ENCODE data around the gene TMEM107. TPM values are rescaled to one million over a fixed set of nuclear protein-coding genes. Genes with fewer than 3 reads are reported as not detected.
"Not testable (repeated sequence)": the region's sequence is repeated elsewhere in the genome, so short reads cannot be mapped to it uniquely, and the experiment has no call there.

Gene TMEM107
- total RNA-seq, 1 donor from 2014 or later: 14.7 TPM

GRCh38 chr17:8173056-8173870, 2.9 kb downstream of the TMEM107 start:
- no peaks in the 10 kb centered on the region for H3K27me3 ChIP-seq (ENCODE audit: control insufficient read depth, insufficient read depth, low read length)
- peak; percentile 94 for DNase-seq (ENCODE audit: low read depth)
- H3K36me3 ChIP-seq (ENCODE audit: control insufficient read depth, insufficient read depth, low read length): no peaks in the 10 kb centered on the region
- H3K4me3 ChIP-seq (ENCODE audit: low read depth, low read length): peak overlapping the region; percentile 44
- no peak for TF ChIP-seq CTCF (IDR thresholded peaks at IDR 0.05; ENCODE audit: insufficient read depth, low read length, poor library complexity, severe bottlenecking)

DNA sequence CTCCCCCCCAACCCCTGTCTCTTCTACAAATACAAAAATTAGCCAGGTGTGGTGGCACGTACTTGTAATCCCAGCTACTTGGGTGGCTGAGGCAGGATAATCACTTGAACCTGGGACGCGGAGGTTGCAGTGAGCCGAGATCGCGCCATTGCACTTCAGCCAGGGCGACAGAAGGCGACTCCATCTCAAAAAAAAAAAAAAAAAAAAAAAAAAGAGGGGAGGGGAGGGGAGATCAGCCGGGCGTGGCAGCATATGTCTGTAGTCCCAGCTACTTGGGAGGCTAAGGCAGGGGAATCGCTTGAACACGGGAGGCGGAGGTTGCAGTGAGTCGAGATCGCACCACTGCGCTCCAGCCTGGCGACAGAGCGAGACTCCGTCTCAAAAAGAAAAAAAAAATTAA, 6.0 kb downstream of the TMEM107 start:
- not testable (repeated sequence) for DNase-seq (ENCODE audit: low read depth); H3K27me3 ChIP-seq (ENCODE audit: control insufficient read depth, insufficient read depth, low read length); H3K36me3 ChIP-seq (ENCODE audit: control insufficient read depth, insufficient read depth, low read length); H3K4me3 ChIP-seq (ENCODE audit: low read depth, low read length)

GRCh38 chr17:8167526-8167925, 8.7 kb downstream of the TMEM107 start:
- TF ChIP-seq CTCF (IDR thresholded peaks at IDR 0.05; ENCODE audit: insufficient read depth, low read length, poor library complexity, severe bottlenecking): no peak
- H3K27me3 ChIP-seq (ENCODE audit: control insufficient read depth, insufficient read depth, low read length): no peaks in the 10 kb centered on the region
- no peaks in the 10 kb centered on the region for H3K36me3 ChIP-seq (ENCODE audit: control insufficient read depth, insufficient read depth, low read length)
- H3K4me3 ChIP-seq (ENCODE audit: low read depth, low read length): no peak overlapping the region
- DNase-seq (ENCODE audit: low read depth): no peak

DNA sequence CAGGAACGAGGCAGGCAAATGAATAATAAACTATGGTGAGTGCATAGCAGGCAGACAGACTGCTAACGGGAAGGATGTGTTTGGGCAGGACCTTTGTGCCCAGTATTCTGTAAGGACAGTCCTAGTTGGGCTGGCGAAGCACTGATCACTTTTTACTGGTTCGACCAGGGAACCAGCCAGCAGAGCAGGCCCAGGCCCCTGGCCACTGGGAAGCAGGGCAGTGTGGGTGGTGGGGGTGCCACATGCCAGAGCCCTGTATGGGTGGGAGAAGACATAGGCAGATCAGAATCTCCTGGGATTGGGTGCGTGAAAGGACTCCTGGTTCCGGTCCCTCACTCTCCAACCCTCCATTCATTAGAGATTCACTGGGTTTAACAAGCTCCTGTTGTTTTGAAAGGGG, 9.4 kb downstream of the TMEM107 start:
- no peak for TF ChIP-seq CTCF (IDR thresholded peaks at IDR 0.05; ENCODE audit: insufficient read depth, low read length, poor library complexity, severe bottlenecking)
- no peak overlapping the region for H3K4me3 ChIP-seq (ENCODE audit: low read depth, low read length)
- DNase-seq (ENCODE audit: low read depth): no peak
- H3K27me3 ChIP-seq (ENCODE audit: control insufficient read depth, insufficient read depth, low read length): no peaks in the 10 kb centered on the region
- H3K36me3 ChIP-seq (ENCODE audit: control insufficient read depth, insufficient read depth, low read length): no peaks in the 10 kb centered on the region

DNA sequence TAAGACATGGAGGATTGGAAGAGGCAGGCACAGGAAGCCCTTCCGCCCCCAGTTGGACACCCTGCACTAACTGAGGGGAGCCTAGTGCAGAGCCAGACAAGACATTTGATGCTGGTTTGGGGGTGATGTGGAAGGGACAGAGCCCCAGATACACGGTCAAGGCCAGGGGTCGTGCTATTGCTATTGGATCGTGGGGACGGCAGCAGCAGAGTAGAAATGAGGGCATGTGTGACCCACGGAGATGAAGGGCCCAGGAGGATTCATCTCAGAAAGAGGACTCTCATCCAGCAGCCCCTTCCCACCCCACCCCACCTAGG, 11.4 kb downstream of the TMEM107 start:
- no peak for TF ChIP-seq CTCF (IDR thresholded peaks at IDR 0.05; ENCODE audit: insufficient read depth, low read length, poor library complexity, severe bottlenecking)
- H3K27me3 ChIP-seq (ENCODE audit: control insufficient read depth, insufficient read depth, low read length): no peaks in the 10 kb centered on the region
- no peak for DNase-seq (ENCODE audit: low read depth)
- H3K36me3 ChIP-seq (ENCODE audit: control insufficient read depth, insufficient read depth, low read length): peaks cover 1% of the 10 kb centered on the region
- no peak overlapping the region for H3K4me3 ChIP-seq (ENCODE audit: low read depth, low read length)

GRCh38 chr17:8163978-8164814, 12.0 kb downstream of the TMEM107 start:
- H3K4me3 ChIP-seq (ENCODE audit: low read depth, low read length): no peak overlapping the region
- DNase-seq (ENCODE audit: low read depth): no peak

More at GRCh38 chr17:8163978-8164814, 12.0 kb downstream of the TMEM107 start:
- Histone ChIP-seq H3K36me3 (ENCODE audit: control insufficient read depth, insufficient read depth, low read length) (peaks cover 1% of the 10 kb centered on the region), H3K27me3 (ENCODE audit: control insufficient read depth, insufficient read depth, low read length) (no peaks in the 10 kb centered on the region)
- TF ChIP-seq CTCF (IDR thresholded peaks at IDR 0.05; ENCODE audit: insufficient read depth, low read length, poor library complexity, severe bottlenecking): no peak

All from kidney epithelial cell (primary cell).